Bronchial epithelial cell (primary cell): ENCODE measurements around the gene DUSP23. TPM values are rescaled to one million over a fixed set of nuclear protein-coding genes. Genes with fewer than 3 reads are reported as not detected.

Source experiments
- DNase-seq: peaks from one replicate; pipeline ENCODE4 v3.0.0-alpha.2; 2010; ENCODE audit warnings: low read depth
- FAIRE-seq: peaks from 2 replicates; lab custom pipeline; 2011; peaks lifted over from hg19 to GRCh38; lab: Jason Lieb, UNC
- H3K27me3 ChIP-seq: 2 replicates; pipeline ENCODE4 v1.5.1; 2011; ENCODE audit warnings: low read length; ENCODE audit not compliant: control insufficient read depth, insufficient read depth
- H3K36me3 ChIP-seq: 2 replicates; pipeline ENCODE4 v1.5.1; 2011; ENCODE audit warnings: low read length; ENCODE audit not compliant: control insufficient read depth, insufficient read depth
- H3K4me3 ChIP-seq: 2 replicates; pipeline ENCODE4 v1.5.1; 2011; ENCODE audit warnings: mild to moderate bottlenecking, low read depth, low read length, control low read depth
- CTCF ChIP-seq: IDR thresholded peaks from 2 replicates; pipeline ENCODE4 v1.5.1; 2011; ENCODE audit warnings: mild to moderate bottlenecking, moderate library complexity, low read length, control low read depth, inconsistent platforms; ENCODE audit not compliant: insufficient read depth, severe bottlenecking
- total RNA-seq: library from RNA; depleted of rRNA; stranded (reverse); fragments of >200 nt; gene quantifications from 2 replicates; pipeline ENCODE4 v1.2.1, GENCODE V29; 2014

The DUSP23 gene
- total RNA-seq, 1 donor from 2014 or later = 72.7 TPM

GRCh38 chr1:159749630-159750029 lies 31.1 kb upstream of the DUSP23 start:
- no peak overlapping the region for H3K4me3 ChIP-seq
- FAIRE-seq = no peak
- TF ChIP-seq CTCF = no peak
- peaks cover 2% of the 10 kb centered on the region for H3K27me3 ChIP-seq
- no peak for DNase-seq
- H3K36me3 ChIP-seq = no peaks in the 10 kb centered on the region

- no peak for TF ChIP-seq CTCF
- no peak for DNase-seq
- H3K36me3 ChIP-seq = no peaks in the 10 kb centered on the region
- no peak for FAIRE-seq
- H3K4me3 ChIP-seq = no peak overlapping the region
- H3K27me3 ChIP-seq = peaks cover 4% of the 10 kb centered on the region
Observed at GRCh38 chr1:159750621-159751020, 30.1 kb upstream of the DUSP23 start.

GRCh38 chr1:159751031-159751430 lies 29.7 kb upstream of the DUSP23 start:
- H3K27me3 ChIP-seq = peaks cover 4% of the 10 kb centered on the region
- DNase-seq = no peak
- no peak for TF ChIP-seq CTCF
- H3K4me3 ChIP-seq = no peak overlapping the region
- no peak for FAIRE-seq
- no peaks in the 10 kb centered on the region for H3K36me3 ChIP-seq

GRCh38 chr1:159752135-159752580 lies 28.6 kb upstream of the DUSP23 start:
- FAIRE-seq = peak; percentile 92
- Histone ChIP-seq H3K27me3 (peaks cover 4% of the 10 kb centered on the region), H3K36me3 (no peaks in the 10 kb centered on the region), H3K4me3 (no peak overlapping the region)
- no peak for TF ChIP-seq CTCF
- peak; percentile 83 for DNase-seq

GRCh38 chr1:159753386-159753785 lies 27.4 kb upstream of the DUSP23 start:
- Histone ChIP-seq H3K36me3 (no peaks in the 10 kb centered on the region), H3K27me3 (peaks cover 4% of the 10 kb centered on the region), H3K4me3 (no peak overlapping the region)
- no peak for TF ChIP-seq CTCF
- FAIRE-seq (no peak), DNase-seq (no peak)

GRCh38 chr1:159755451-159756007 lies 25.2 kb upstream of the DUSP23 start:
- Histone ChIP-seq H3K4me3 (no peak overlapping the region), H3K36me3 (no peaks in the 10 kb centered on the region), H3K27me3 (peaks cover 4% of the 10 kb centered on the region)
- TF ChIP-seq CTCF = no peak
- DNase-seq (no peak), FAIRE-seq (no peak)
